GM12872 (cell line): ENCODE data around the gene ZMAT5.

Experiments
- CTCF ChIP-seq: IDR thresholded peaks from 3 replicates; pipeline ENCODE4 v1.5.1; 2011; ENCODE audit warnings: low read depth, mild to moderate bottlenecking, low read length, moderate library complexity; ENCODE audit not compliant: insufficient read depth

Gene ZMAT5

GRCh38 chr22:29766632-29767170, at the start of gene ZMAT5:
ZMAT5 (minus strand) TSS chr22:29767007; CDS start chr22:29748544, 18,463 bp downstream.
- TF ChIP-seq CTCF = no peak

- no peak for TF ChIP-seq CTCF
Measured at GRCh38 chr22:29816539-29816938, 49.7 kb upstream of the ZMAT5 start.

- TF ChIP-seq CTCF = no peak
Measured at GRCh38 chr22:29816128-29816527, 49.3 kb upstream of the ZMAT5 start.

- no peak for TF ChIP-seq CTCF
Measured at GRCh38 chr22:29815580-29815979, 48.8 kb upstream of the ZMAT5 start.

GRCh38 chr22:29814003-29814402, 47.2 kb upstream of the ZMAT5 start:
- TF ChIP-seq CTCF = no peak

- no peak for TF ChIP-seq CTCF
Measured at GRCh38 chr22:29813563-29813962, 46.8 kb upstream of the ZMAT5 start.

GRCh38 chr22:29813126-29813525, 46.3 kb upstream of the ZMAT5 start:
- TF ChIP-seq CTCF = no peak
